Activated naive CD4-positive, alpha-beta T cell (primary cell): ENCODE results near the gene PLEKHB1.

Experiments used
- DNase-seq, 4 experiments: peaks; one replicate each; lab custom pipeline; 2025; lab: John Stamatoyannopoulos, UW

The PLEKHB1 gene, protein sequence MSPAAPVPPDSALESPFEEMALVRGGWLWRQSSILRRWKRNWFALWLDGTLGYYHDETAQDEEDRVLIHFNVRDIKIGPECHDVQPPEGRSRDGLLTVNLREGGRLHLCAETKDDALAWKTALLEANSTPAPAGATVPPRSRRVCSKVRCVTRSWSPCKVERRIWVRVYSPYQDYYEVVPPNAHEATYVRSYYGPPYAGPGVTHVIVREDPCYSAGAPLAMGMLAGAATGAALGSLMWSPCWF

DNA sequence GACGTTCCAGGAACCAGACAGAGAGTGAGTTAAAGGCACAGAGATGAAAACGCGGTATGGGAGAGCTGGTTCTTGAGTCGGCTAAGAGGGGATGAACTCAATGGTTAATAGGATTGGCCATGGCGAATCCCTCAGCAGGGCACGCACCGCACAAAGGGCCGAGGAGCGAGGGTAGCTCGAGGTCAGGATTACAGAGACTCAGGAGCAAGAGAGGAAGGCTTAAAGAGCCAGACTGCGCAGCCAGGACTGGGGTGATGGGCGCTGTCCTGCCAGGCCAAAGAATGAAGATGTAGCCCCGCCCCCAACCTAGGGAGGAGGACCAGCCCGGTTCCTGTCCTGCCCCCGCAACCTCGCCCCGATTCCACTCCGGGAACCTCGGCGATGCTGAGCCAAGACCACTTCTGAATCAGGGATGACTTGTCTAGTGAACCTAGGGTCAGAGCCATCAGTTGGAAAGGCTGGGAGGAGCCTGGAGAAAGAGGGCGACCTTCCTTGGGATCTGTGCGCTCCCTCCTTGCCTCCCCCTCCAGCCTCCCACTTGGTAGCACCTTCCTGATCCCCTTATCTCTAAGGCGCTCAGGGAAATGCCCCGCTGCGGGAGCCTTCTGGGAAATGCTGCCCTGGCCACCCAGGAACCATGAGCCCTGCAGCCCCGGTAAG, at the start of gene PLEKHB1:
TSS of gene PLEKHB1 (plus strand) at position 610 of the 660 bp plus-strand sequence. CDS start at position 638, 28 bp downstream.
- DNase-seq, result no peak

GRCh38 chr11:73597336-73597955, 48.9 kb upstream of the PLEKHB1 start:
- DNase-seq, result no peak

DNA sequence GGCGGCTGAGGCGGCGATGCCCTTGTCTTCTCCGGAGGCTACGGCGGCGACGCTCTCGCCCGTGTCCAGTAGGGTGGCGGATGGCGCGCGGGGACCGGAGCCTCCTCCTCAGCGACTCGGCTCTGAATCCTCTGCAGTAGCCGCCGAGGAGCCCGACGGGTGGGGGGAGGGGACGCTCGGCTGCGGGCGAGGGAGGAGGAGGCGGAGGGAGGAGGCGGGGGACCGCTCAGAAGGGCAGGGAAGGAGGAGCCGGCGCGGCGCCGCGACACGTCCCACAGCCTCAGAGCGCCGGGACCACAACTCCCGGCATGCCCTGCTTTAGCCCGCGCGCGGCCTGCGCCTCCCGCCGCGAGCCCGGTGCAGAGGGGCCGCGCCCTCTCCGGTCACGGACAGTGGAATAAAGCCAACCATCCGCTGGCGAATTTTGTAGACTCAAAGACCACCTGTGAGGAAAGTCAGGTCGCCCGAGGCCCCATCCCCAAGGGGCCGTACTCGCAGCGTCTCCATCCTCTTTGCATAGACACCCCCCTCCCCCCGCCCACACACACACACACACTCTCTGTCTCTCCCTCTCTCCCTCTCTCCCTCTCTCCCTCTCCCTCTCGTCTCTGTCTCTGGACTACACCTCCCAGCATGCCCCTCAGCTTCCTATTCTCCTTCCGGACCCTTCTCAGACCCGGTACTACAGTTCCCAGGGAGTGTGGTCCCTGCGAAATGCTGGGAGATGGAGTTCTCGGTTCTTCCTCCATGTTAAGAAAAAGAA, 48.2 kb upstream of the PLEKHB1 start, which contains the start of gene FAM168A:
TSS of gene FAM168A (minus strand) at position 157 of the 763 bp plus-strand sequence. CDS start 129,638 bp downstream, outside the sequence.
- peak; percentile 66 to 91 (median 80) for DNase-seq

- no peak for DNase-seq
Observed at GRCh38 chr11:73598719-73599379, 47.5 kb upstream of the PLEKHB1 start.

- no peak for DNase-seq
Observed at GRCh38 chr11:73612601-73613140, 33.7 kb upstream of the PLEKHB1 start.

- DNase-seq, result no peak
Observed at GRCh38 chr11:73614591-73614990, 31.8 kb upstream of the PLEKHB1 start.

DNA sequence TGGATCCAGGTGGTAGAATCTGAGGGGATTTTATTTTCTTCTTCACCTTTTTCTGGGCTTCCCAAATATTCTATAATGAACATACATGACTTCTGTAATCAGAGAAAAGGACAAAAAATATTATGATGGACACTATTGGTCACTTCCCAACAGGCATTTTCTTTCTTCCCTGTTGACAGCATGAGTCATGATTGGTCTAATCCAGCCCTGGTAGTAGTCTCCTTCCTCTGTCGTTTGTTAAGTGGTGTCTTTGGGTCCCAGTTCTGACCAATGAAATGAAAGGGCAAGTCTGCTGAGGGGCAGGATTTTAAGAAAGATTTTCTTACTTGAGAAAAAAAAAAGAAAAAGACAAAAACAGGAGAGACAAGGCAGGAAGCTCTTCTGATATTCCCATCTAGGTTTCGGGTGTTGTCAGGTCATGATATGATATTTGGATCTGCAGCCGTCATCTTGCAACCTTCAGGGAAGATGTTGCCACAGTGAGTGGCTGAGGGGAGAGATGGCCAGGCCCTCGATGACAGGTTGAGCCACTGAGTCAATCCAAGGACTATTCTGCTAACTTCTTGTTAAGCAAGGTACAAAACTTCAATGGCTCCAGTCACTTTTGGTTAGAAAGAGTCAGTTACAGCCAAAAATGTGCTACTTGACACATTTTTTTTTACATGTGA, 23.3 kb upstream of the PLEKHB1 start:
- no peak for DNase-seq

- DNase-seq, result no peak
Observed at GRCh38 chr11:73623686-73624085, 22.7 kb upstream of the PLEKHB1 start.

DNA sequence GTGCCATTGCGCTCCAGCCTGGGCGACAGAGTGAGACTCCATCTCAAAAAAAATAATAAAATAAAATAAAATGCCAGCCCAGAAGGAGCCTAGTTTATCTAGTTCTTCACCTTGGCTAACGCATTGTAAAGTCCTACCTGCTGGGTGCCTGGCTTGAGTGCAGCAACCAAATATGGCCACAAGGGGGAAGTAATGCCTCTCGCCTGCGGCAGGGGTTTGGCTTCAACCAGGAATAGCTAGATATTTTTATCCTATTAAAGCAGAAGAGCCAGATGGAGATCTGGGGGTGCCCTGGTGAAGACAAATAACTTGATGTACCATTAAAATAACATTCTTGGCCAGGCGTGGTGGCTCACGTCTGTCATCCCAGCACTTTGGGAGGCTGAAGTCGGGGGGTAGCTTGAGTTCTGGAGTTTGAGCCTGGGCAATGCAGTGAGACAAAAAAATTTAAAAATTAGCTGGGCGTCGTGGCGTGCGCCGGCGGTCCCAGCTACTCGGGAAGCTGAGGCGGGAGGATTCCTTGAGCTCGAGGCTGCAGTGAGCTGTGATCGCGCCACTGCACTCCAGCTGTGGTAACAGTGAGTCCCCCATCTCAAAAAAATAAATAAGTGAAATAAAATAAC, 20.6 kb upstream of the PLEKHB1 start:
- DNase-seq, result peak in 3 of 4 experiments; percentile 10 to 55 (median 38)

- no peak for DNase-seq
Observed at GRCh38 chr11:73629907-73630306, 16.5 kb upstream of the PLEKHB1 start.

DNA sequence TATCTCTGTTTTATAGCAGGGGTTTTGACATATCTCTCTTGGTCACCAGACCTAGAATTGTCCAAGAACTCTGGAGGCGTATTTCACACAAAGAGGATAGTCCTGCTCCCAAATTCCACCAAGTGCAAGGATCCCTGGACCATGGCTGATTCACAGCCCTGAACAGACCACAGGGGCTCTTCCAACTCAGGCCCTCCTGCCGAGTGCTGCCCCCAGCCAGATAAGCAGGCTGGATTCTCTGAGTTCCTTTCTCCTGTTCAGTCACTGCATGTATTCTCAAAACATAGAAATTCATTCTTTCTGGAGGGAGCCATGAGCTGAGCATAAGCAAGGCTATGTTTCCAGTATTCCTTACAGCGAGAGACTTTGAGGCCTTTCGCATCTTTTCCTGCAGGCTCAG, 13.4 kb upstream of the PLEKHB1 start:
- no peak for DNase-seq

- DNase-seq, result no peak
Observed at GRCh38 chr11:73633999-73634398, 12.4 kb upstream of the PLEKHB1 start.

DNA sequence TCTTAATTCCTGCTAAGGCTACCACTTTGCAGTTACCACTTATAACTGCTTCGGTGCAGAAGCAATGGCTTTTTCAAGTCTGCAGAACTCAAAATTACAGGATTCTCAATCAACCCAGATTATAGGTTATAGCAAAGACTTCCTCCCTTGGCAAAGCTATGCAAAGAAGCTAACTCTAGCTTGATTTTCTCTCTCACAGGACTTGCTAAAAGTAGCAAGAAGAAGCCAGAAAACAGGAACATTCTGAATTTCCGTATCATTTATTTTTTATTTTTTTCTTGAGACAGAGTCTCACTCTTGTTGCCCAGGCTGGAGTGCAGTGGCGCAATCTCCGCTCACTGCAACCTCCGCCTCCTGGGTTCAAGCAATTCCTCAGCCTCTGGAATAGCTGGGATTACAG, 10.7 kb upstream of the PLEKHB1 start:
- DNase-seq, result no peak

- DNase-seq, result no peak
Observed at GRCh38 chr11:73636249-73636648, 10.1 kb upstream of the PLEKHB1 start.

- no peak for DNase-seq
Observed at GRCh38 chr11:73637012-73637411, 9.4 kb upstream of the PLEKHB1 start.

GRCh38 chr11:73640592-73640991, 5.8 kb upstream of the PLEKHB1 start:
- DNase-seq, result no peak

DNA sequence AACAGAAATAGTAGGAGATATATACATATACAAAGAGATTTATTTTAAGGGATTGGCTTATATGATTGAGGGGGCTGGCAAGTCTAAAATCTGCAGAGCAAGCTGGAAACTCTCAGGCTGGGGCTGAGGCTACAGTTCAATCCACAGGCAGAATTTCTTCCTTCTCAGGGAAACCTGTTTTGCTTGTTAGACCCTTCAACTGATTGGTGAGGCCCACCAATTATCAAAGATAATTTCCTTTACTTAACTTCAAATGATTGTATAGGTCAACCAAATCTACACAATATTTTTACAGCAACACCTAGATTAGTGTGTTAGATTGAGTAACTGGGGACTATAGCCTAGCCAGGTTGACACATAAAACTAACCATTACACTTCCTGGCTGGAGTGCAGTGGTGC, 4.7 kb upstream of the PLEKHB1 start:
- no peak for DNase-seq

GRCh38 chr11:73645121-73645969, 1.0 kb upstream of the PLEKHB1 start:
- no peak for DNase-seq

GRCh38 chr11:73647459-73648100, 1.2 kb downstream of the PLEKHB1 start:
- peak; percentile 61 to 95 (median 80) for DNase-seq
